ELF-1 (cell line): Measurements from ENCODE around the gene RNF166.

Experiments used
- DNase-seq: peaks from one replicate; pipeline ENCODE4 v3.0.0-alpha.2; 2016; ENCODE audit warnings: low read depth, low spot score

RNF166 gene

DNA sequence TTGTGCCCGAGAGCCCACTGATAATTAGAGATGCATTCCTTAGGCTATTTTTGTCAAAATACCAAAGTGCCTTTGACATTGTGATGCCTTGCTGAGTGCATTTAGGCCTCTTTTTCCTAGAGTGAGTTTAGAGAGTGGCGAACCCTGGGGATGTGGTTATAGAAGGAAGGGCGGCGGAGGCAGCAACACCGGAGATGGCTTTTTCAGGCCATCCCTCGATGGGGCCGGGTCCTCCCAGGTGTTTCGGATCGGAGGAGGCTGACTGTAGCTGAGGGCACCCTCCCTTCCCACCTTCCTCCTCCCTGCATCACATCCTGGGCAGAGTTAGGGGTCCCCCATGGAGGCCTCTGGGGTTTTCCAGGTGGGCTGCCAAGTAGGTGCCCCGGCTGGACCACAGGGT lies 13.3 kb downstream of the RNF166 start:
- DNase-seq: no peak

DNA sequence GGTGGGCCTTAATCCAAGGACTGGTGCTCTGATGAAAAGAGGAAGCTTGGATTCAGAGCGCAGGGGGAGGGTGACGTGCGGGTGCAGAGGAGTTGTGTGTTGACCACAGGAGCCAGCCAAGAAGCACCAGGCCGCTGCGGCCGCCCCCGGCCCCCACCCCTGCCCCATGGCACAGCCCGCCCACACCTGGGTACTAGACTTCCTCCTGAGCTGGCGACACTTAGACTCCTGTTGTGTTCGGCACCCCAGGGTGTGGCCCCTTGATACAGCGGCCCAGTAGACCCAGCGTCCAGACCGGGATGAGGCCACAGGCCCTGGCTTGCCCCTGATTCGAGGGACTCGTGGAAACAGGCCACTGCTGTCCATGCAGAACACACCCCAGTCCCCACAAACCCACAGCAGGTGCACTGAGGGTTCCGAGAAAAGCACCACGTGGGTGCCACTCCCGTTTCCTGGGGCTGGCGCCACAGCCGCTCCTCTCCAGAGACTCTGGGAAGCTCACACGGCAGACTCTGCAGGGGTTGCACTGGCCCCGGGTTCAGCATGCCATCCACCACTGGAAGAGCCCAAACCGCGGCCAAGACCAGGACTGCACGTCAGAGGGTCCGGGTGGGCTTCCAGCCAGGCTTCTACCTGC lies 14.2 kb downstream of the RNF166 start:
- no peak for DNase-seq

DNA sequence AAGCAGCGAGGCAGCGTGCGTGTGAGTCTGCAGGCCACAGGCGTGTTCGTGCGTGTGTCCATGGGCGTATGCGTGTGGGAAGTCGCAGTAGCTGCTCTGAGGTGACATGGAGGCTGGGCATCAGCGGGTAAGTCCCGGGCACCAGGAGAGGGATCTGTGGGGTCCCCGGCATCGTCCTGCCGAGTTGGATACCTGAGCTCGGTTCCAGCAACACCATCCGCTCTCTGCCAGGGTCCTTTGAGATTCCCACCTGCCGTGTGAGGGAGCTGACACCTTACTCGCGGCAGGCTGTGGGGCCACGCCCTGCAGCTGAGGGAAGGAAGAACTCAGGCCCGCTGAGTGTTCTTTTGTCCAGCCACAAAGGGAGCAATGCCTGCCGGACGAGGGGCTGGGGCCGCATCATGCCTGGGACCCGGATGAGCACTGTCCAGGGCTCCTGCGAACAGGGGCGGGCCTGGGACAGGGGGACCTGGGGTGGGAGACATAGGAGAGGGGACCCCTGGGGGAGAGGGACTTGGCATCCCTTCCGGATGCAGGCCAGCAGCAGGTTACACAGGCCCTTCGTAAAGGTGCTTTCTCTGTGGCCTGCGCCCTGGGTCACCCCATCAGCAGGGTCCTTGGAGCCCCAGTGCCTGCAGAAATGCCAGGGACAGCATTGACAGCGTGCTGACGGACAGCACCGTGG lies 14.9 kb downstream of the RNF166 start:
- DNase-seq: no peak

DNA sequence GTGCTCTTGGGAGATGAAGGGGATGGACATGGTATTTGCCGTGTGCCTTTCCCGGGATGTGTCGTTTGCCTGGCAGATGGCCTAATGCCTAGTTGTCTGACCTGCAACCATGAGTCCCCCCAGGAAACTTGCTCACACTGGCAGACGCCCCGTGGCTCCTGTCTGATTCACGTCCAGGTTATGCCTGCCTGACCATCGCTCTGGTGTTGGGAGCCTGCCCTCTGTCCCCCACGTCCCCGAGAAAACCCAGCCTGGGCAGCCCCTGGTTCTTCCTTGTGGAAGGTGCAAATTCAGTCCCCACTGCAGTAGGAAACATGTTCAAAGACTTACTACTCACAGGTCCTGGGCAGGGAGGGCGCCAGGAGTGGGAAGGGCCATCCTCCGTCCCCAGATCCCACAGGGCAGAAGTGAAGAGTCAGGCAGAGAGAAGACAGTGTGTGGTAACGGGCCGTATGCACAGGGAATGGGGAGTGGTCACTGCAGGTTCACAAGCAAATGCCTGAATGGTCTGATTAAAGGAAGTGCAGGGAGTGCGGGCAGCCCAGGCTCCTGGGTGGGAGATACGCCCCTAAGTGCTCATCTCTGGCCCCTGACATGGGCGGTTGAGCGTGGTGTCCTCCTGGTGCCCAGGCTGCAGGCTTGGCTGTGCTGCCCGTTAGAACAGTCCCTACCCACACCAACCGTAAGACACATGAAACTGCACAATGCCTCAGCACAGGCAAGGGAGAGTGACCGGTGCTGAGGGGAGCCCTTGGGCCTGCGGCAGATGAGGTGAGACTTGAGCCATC lies 15.7 kb downstream of the RNF166 start:
- DNase-seq: no peak

DNA sequence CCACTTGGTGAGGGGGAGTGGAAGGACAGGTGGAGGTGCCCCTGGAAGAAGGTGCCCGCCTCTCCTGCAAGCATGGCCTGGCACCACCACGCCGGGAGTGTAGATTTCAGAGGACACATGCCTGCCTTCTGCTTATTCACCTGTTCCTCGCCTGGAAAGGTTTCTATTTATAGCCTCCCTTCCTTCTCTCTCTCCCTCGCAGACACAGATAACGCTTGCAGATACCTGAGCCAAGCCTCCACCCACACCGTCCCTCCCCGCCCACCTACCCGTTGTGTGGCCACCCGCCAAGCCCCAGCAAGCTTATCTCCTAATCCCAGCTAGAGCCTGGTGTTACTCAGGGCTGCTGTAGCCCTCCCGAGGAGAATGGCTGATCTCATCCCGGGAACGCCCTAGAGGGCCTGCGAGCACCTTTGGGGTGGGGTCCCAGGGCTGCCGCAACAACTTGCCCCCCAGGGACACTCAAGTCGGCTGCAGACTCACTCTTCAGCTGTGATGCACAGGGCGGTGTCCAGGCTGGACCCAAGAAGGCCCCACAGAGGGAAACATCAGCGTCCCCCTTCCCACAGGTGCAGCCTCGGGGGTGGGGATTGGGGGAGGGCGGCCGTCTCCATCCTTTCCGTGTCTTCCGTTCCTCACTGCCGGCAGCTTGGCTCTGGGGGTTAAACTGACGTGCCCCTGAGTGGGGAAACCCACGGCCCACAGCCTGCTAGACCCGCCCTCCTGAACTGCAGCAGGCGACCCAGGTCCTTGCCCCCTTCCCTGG lies 18.0 kb downstream of the RNF166 start:
- DNase-seq: peak; percentile 61

DNA sequence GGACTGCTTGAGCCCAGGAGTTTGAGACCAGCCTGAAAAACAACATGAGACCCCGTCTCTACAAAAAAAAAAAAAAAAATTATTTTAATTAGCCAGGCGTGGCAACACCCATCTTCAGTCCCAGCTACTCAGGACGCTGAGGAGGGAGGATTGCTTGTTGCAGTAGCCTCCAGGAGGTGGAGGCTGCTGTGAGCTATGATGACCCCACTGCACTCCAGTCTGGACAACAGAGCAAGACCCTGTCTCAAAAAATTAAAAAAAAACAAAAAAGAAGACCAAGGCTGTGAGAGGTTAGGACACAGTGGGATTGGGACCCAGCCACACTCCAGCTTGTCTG lies 18.6 kb downstream of the RNF166 start:
- DNase-seq: no peak

DNA sequence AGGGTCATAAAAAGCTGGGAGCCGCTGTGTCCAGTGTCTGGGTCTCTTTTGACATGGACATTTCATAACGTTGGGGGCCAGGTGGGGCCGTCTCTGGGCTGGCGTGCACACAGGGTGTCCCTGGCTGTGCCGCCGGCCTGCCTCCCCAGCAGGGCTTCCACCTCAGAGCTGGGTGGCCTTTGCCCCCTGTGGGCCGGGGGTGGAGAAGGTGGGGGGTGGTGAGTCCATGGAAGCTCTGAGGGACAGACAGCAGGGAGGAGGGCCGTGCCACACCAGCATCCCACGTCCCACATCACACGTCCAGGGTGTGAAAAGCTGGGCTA lies 19.0 kb downstream of the RNF166 start:
- no peak for DNase-seq

DNA sequence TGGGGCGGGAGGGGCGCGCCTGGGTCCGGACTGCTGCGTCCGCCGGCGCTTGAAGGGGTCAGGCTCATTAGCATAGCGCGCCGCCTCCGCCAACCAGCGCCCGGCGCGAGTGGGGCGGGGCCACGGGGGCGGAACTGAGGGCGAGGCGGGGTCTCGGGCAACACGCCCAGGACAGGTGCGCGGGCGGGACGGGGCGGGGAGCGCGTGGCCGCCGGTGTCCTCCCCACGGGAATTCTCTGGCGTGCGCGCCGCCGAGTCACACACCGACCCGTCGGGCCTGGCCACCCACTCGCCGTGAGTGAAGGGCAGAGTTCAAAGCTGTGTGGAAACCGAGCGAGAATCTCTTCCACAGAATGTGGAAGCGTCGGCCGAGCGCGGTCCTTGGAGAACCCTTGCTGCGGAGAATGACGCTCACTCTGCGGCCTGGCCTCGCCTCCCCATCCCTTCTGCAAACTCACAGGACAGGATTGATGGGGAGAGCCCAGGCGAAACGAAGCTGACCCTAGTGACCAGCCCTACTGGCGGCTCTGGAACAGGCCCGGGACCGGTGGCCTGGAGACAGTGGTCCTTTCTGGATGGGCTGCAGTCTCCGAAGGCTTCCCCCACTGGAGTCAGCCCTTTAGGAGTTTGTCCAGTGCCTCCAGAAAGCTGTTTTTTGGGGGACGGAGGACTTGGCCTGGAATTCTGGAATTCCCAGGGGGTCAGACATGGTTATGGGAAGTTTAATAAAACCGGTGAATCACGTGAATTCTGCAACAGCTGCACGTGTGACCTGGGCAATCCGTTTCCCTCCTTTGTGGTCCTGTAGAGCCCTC lies 19.6 kb downstream of the RNF166 start, which contains the start of gene SNAI3:
Gene SNAI3 (minus strand): TSS at position 69 of the 815 bp plus-strand sequence. CDS start 101 bp downstream, outside the sequence.
- DNase-seq: peak; percentile 79

DNA sequence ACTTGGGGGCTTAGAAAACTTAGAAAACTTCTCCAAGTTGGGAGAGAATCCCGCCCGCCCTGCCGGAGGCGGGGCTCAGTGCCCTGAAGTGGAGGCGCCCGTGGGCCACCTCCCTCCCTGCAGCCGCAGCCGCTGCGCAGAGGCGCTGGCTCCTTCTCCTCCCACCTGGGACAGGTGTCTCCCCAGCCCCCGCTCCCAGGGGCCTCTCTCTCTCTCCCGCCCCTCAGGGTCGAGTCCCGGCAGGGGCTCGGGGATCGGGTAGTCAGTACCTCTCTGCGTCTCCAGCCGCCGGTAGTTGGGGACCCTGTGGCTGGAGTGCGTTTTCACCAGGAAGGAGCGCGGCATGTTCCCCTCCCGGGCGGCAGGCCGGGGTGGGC lies 20.2 kb downstream of the RNF166 start:
- DNase-seq: no peak

DNA sequence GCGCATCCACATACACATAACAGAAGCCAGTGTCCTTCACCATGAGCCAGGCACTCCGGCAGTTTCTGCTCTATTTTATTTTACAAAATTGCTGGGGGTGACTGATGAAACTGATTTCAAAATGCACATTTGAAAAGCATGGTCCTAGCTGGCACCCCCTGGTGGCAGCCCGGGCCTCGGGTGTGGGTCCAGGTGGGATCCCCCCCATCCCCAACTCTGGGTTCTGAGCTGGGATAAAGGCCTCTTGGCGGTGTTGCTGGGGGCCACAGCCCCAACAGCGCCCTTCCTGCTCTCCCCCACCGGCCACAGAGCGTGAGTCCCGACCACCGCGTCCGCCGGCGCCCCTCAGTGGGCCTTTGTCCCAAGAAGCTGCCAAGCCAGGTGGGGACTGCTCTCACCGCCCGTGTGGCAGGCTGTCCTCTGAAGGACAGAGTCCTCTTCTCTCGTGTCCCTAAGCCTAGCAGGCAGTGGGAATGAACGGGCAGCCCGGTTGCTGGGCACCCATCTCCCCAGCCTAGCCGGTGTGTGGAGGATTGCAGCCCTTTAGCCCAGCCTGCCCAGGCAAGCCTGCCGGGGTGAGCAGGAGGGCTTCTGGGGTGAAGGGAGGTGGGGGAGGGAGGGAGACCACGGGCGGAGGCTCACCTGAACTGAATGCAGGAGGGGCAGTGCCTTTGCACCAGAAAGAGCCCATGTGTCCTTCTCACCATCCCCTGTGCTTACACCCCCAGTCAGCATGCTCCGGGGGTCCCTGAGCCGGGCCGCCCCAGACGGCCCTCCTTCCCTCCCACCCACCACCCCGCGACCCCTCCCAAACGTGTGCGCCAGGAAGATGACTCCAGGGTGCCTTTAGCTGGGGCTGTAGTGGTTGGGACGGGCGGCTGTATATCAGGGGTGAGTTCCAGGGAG lies 20.8 kb downstream of the RNF166 start:
- DNase-seq: no peak

DNA sequence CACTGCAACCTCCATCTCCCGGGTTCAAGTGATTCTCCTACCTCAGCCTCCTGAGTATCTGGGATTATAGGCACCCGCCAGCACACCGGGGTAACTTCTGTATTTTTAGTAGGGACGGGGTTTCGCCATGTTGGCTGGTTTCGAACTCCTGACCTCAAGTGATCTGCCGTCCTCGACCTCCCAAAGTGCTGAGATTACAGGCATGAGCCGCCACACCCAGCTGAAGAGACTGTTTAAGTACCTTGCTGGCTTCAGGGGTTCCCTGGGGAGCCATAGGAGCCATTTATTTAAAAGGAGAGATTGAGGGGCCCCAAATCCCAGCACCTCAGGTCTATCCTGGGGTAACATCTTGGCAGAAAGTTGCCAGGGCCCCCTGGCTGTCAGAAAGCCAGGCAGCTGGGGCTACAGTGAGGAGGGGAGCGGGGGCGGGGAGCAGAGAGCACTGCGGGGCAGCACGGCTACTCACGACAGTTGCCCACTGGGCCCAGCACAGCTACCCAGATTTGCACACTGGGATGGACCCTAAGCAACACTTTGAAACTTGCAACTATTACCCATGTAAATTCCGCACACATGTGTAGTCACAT lies 21.5 kb downstream of the RNF166 start:
- DNase-seq: no peak

DNA sequence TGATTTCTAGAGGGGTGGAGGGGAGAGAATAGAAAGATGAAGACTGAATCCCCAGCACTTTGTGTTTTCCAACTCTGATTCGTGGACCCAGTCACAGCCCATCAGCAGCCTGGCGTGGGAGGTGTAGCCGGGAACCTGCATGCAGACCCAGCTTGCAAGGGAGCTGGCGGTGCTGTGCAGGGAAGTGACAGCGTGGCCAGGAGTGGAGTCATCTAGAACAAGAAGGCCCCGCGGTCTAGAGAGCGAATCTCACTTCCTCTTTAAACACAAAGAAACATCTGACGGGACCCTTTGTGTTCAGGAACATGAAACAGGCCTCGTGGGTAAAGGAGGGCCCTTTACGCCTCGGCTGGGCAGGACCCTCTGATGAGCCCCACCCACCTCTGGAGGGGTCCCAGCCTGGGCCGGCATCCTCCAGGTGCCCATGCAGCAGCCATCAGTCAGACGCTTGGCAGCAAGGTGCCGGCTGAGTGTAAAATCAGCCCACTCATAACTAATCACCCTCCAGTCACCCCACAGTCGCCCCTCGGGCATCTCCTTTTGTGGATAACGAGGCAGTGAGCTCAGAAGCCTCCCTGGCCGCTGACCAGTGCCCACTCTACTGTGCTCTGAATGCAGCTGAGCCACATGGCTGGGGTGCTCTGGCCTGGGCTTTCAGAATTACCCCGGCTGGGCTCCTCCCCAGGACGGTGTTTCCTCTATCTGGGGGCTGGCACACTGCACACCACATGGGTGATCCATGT lies 24.3 kb downstream of the RNF166 start:
- DNase-seq: no peak

DNA sequence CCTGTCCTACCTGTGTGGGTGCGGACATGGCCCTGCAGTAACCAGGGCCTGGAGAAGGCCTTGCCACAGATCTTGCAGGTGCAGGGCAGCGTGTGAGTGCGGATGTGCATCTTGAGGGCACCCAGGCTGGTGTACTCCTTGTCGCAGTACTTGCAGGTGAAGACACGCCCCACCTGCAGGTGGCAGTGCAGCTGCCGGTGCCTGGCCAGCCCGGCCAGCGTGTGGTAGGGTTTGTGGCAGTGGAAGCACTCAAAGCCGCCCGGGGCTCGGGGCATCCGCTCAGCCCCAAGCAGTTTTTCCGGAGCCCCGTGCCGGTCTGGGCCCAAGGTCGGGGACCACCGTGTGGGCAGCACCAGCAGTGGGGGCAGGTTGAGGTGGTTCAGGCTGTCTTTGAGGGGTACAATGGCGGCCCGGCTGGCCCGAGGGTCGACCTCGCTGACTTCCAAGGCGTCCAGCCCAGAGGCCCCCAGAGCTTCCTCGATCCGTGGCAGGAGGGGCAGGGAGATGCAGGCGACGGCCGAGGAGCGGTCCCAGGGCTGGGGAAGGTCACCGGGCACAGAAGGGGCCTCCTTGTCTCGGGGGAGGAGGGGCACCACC lies 25.0 kb downstream of the RNF166 start:
- DNase-seq: peak; percentile 72

DNA sequence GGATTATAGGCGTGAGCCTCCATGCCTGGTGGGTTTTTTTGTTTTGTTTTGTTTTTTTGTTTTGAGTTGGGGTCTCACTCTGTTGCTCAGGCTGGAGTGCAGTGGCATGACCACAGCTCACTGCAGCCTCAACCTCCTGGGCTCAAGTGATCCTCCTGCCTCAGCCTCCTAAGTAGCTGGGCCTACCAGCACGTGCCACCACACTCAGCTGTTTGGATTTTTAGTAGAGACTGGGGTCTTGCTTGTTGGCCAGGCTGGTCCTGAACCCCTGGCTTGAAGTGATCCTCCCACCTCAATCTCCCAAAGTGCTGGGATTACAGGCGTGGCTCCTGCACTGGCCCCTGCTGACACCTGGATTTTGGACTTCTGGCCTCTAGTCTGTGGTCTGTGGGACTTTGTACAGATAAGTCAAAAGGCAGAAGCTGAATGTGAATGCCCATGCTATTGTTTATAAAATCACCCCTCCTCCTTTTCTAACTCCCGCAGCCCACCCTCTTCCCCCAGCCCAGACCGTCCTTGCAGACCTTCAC lies 25.6 kb downstream of the RNF166 start:
- DNase-seq: no peak

DNA sequence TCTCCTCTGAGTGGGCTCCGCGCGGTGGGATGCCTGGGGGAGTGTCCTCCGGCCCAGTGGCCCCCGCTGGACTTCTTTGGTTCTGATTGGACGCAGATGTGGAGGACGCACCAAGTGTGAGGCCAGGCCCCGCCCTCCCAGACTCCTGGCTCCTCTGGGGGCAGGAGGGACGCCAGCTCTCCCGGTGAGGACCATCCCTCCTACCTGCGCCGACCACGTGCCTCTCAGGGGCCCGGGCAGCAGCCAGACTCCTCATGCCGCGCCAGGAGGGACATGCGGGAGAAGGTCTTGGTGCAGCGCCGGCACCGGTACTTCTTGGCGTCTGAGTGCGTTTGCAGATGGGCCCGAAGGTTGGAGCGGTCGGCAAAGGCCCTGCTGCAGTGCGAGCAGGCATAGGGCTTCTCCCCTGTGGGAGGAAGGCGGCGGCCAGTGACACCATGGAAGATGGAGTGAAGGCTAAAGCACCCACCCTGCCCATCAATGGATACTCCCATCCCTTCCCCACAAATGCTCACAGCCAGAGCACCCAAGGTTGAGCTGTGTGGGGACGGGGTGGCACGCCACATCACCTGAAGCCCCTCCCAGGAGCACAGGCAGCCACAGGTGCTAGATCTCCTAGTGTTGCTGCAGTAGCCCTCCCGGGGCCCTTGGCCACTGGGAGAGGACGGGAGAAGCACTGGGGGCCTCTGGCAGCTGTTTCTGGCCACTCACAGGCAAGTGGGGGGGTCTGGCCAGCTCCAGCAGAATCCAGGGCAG lies 27.8 kb downstream of the RNF166 start:
- DNase-seq: peak; percentile 47

DNA sequence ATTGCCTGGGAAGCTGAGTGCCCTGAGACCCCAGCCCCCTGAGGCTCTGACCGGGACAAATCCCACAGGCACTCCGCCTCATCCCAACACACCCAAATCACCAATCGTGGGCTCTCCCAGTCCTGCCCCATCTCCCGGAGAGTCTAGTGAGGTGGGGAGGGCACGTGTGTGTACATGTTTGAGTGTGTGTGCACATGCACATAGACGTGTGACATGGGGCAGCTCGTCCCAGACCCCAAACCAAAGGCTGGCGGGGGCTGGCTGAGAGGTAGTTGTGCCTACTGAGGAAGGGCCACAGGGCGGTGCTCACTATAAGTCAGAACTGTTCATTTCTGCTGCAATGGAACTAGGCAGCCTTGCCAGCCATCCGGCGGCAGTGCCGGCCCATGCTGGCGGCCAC lies 28.5 kb downstream of the RNF166 start:
- no peak for DNase-seq

DNA sequence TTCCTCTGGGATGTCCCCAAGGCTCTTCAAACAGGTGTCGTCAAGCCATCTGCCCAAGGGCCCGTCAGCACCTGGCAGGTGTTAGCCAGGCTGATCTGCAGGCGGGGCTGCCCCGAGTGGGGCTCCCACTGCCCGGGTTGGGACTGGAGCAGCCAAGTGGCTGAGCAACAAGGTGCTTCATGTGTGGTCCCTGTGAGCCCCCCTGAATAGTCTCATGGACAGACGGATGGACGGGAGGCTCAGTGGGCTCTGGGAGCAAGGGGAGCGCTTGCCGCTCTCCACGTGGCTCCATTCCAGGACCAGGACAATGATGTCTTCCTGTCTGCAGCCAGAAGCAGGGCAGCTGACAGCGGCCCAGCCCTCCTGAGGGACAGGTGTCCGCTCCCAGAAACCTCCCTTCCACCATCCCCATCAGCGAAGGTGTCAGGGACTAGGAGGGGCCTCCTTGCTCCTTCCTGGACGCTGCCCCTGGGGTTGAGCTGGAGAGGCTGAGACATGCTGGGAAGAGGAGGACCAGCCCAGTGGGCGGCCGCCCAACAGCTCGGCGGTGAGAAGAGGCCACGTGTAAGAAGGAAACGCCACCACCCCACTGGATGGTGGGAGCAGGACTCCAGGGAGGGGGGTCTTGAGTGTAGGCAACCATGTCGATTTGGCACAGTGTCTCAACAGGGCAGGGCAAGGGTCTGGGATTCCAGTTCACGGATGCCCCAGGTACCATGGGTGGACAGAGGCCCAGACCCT lies 29.5 kb downstream of the RNF166 start:
- no peak for DNase-seq
